Measurements from ENCODE around the gene LMO7.
"Not testable (repeated sequence)": the region's sequence is repeated elsewhere in the genome, so short reads cannot be mapped to it uniquely, and the experiment has no call there.

LMO7 gene

DNA sequence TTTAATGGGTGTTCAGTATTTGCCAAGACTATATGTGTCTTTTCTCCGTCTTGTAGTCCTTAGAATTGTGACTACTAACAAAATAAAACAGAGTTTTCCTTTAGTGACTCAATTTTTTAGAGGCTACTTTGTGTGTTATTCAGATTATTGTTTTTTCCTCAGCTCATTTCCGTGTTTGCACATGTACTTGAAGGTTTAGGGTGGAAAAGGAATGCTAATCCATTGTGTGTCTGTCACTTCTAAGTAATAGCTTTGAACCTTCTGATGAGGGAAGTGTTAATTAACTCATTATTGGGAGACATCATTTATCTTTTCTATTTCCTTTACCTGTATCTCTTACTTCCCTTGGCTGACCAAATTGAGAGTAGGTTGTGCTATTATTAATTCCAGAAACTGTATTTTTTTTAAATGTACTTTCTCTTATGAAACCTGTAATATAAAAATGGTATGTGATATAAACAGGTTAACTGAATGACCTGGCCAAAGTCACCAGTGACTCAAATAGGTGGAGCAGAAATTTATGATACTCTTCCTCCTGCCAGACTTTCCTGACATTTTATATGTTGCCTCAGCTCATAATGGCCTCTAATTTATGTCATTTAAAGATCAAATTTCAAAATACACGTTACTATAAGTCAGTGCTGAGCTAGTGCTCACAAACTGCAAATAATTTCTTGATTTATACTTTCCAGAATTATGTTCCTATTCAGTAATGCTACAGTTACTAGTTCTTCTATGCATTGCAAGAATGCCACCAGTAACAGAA, 88.8 kb downstream of the LMO7 start:
- no peaks in the 10 kb centered on the region for H3K36me3 ChIP-seq (ENCODE audit: control insufficient read depth, insufficient read depth, low read length)
- no peak overlapping the region for H3K9ac ChIP-seq (ENCODE audit: low read depth, low read length)
- no peaks in the 10 kb centered on the region for H3K27me3 ChIP-seq (ENCODE audit: control insufficient read depth, insufficient read depth, low read length)
- H3K4me1 ChIP-seq (ENCODE audit: control insufficient read depth, insufficient read depth, low read length) = no peaks in the 10 kb centered on the region
- H3K9me3 ChIP-seq (ENCODE audit: control insufficient read depth, insufficient read depth, low read length) = no peaks in the 10 kb centered on the region
- no peak overlapping the region for H3K4me3 ChIP-seq (ENCODE audit: low read depth, low read length)

- Histone ChIP-seq H3K4me3 (ENCODE audit: low read depth, low read length) (no peak overlapping the region), H3K9me3 (ENCODE audit: control insufficient read depth, insufficient read depth, low read length) (no peaks in the 10 kb centered on the region), H3K36me3 (ENCODE audit: control insufficient read depth, insufficient read depth, low read length) (no peaks in the 10 kb centered on the region), H3K9ac (ENCODE audit: low read depth, low read length) (no peak overlapping the region), H3K27me3 (ENCODE audit: control insufficient read depth, insufficient read depth, low read length) (no peaks in the 10 kb centered on the region), H3K4me1 (ENCODE audit: control insufficient read depth, insufficient read depth, low read length) (no peaks in the 10 kb centered on the region)
Observed at GRCh38 chr13:75725736-75726135, 89.6 kb downstream of the LMO7 start.

GRCh38 chr13:75726306-75726705, 90.2 kb downstream of the LMO7 start:
- Histone ChIP-seq H3K9me3 (ENCODE audit: control insufficient read depth, insufficient read depth, low read length) (no peaks in the 10 kb centered on the region), H3K4me1 (ENCODE audit: control insufficient read depth, insufficient read depth, low read length) (no peaks in the 10 kb centered on the region), H3K4me3 (ENCODE audit: low read depth, low read length) (no peak overlapping the region), H3K9ac (ENCODE audit: low read depth, low read length) (no peak overlapping the region), H3K27me3 (ENCODE audit: control insufficient read depth, insufficient read depth, low read length) (no peaks in the 10 kb centered on the region), H3K36me3 (ENCODE audit: control insufficient read depth, insufficient read depth, low read length) (no peaks in the 10 kb centered on the region)

DNA sequence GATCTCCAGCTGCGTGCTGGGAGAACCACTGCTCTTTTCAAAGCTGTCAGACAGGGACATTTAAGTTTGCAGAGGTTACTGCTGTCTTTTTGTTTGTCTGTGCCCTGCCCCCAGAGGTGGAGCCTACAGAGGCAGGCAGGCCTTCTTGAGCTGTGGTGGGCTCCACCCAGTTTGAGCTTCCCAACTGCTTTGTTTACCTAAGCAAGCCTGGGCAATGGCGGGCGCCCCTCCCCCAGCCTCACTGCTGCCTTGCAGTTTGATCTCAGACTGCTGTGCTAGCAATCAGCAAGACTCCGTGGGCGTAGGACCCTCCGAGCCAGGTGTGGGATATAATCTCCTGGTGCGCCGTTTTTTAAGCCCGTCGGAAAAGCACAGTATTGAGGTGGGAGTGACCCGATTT, 97.0 kb downstream of the LMO7 start:
- H3K4me1 ChIP-seq (ENCODE audit: control insufficient read depth, insufficient read depth, low read length) = not testable (repeated sequence)

DNA sequence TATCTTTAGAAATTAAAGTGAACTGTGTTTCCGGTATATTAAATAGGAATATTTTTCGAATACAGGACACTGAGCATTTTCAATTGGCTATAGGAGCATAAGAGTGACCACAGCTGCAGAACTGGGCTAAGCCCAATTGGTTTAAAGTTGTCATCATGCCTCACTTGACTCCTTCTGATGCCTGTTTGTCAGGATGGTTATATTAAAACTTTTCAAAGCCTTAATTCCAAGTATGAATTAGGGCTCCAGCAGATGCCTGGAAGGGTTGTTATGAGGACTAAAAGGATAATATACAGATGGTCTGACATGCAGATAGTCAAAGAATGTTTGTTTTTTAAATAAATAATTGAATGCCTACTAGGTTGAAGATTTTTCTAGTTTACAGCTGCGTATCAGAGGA, 100.0 kb downstream of the LMO7 start:
- no peaks in the 10 kb centered on the region for H3K27me3 ChIP-seq (ENCODE audit: control insufficient read depth, insufficient read depth, low read length)

More for the DNA sequence above, 97.0 kb downstream of the LMO7 start:
- H3K9me3 ChIP-seq (ENCODE audit: control insufficient read depth, insufficient read depth, low read length); H3K4me3 ChIP-seq (ENCODE audit: low read depth, low read length); H3K9ac ChIP-seq (ENCODE audit: low read depth, low read length); H3K27me3 ChIP-seq (ENCODE audit: control insufficient read depth, insufficient read depth, low read length); H3K36me3 ChIP-seq (ENCODE audit: control insufficient read depth, insufficient read depth, low read length): not testable (repeated sequence)

DNA sequence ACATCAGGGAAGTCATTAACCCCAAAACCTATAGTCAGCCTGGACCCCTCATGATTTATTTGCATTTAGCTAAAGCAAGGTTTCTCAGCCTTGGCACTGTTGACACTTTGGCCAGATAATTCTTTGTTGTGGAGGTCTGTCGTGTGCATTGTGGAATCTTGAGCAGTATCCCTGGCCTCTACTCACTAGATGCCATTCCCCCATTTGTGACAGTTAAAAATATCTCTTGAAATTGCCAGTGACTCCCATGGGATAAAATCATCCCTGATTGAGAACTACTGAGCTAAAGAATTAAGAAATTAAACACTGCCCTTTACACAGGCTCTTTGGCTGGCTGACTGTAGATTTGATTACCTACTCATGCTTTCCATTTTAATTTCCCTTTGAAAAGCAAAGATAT, 102.7 kb downstream of the LMO7 start:
- Histone ChIP-seq H3K4me1 (ENCODE audit: control insufficient read depth, insufficient read depth, low read length) (no peaks in the 10 kb centered on the region), H3K9ac (ENCODE audit: low read depth, low read length) (no peak overlapping the region), H3K9me3 (ENCODE audit: control insufficient read depth, insufficient read depth, low read length) (peaks cover 2% of the 10 kb centered on the region), H3K27me3 (ENCODE audit: control insufficient read depth, insufficient read depth, low read length) (no peaks in the 10 kb centered on the region), H3K36me3 (ENCODE audit: control insufficient read depth, insufficient read depth, low read length) (peaks cover under 1% of the 10 kb centered on the region), H3K4me3 (ENCODE audit: low read depth, low read length) (no peak overlapping the region)

More for the DNA sequence above, 100.0 kb downstream of the LMO7 start:
- Histone ChIP-seq H3K4me3 (ENCODE audit: low read depth, low read length) (no peak overlapping the region), H3K4me1 (ENCODE audit: control insufficient read depth, insufficient read depth, low read length) (no peaks in the 10 kb centered on the region), H3K9ac (ENCODE audit: low read depth, low read length) (no peak overlapping the region), H3K9me3 (ENCODE audit: control insufficient read depth, insufficient read depth, low read length) (peaks cover 8% of the 10 kb centered on the region), H3K36me3 (ENCODE audit: control insufficient read depth, insufficient read depth, low read length) (peaks cover 5% of the 10 kb centered on the region)

DNA sequence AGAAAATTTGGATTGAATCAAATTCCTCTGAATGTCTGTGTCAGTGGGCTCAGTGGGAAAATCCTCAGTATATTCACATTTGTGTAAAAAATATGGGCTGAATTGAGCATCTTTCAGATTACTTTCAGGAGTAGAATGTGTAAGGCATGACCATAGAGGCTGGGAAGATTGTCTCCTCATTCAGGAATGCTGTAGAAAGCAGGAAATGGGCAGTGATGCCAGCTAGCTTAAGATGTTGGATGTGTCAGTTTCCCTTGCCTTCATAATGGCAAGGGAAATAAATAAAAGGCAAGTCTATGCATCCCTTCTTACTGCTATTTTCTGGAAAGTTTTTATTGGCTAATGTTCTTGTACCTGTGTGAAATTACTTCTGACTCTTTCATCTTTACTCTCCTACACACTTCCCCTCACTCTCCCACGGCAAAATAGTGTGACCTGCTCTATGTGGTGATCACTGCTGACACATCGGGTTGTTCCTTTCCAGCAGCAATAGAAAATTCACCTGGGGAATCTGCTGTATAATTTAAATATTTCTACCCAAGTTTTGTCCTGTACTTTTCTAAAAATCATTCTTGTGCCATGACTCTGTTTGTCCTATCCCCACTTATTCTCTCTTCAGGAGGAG, 103.2 kb downstream of the LMO7 start:
- H3K4me3 ChIP-seq (ENCODE audit: low read depth, low read length) = no peak overlapping the region
- no peaks in the 10 kb centered on the region for H3K27me3 ChIP-seq (ENCODE audit: control insufficient read depth, insufficient read depth, low read length)
- no peaks in the 10 kb centered on the region for H3K9me3 ChIP-seq (ENCODE audit: control insufficient read depth, insufficient read depth, low read length)
- H3K36me3 ChIP-seq (ENCODE audit: control insufficient read depth, insufficient read depth, low read length) = no peaks in the 10 kb centered on the region
- H3K4me1 ChIP-seq (ENCODE audit: control insufficient read depth, insufficient read depth, low read length) = no peaks in the 10 kb centered on the region
- no peak overlapping the region for H3K9ac ChIP-seq (ENCODE audit: low read depth, low read length)

- H3K9ac ChIP-seq (ENCODE audit: low read depth, low read length) = no peak overlapping the region
- H3K9me3 ChIP-seq (ENCODE audit: control insufficient read depth, insufficient read depth, low read length) = no peaks in the 10 kb centered on the region
- H3K4me1 ChIP-seq (ENCODE audit: control insufficient read depth, insufficient read depth, low read length) = no peaks in the 10 kb centered on the region
- no peaks in the 10 kb centered on the region for H3K36me3 ChIP-seq (ENCODE audit: control insufficient read depth, insufficient read depth, low read length)
- H3K27me3 ChIP-seq (ENCODE audit: control insufficient read depth, insufficient read depth, low read length) = no peaks in the 10 kb centered on the region
- H3K4me3 ChIP-seq (ENCODE audit: low read depth, low read length) = no peak overlapping the region
Observed at GRCh38 chr13:75740031-75740430, 103.9 kb downstream of the LMO7 start.

GRCh38 chr13:75743072-75743471, 106.9 kb downstream of the LMO7 start:
- H3K9me3 ChIP-seq (ENCODE audit: control insufficient read depth, insufficient read depth, low read length); H3K4me3 ChIP-seq (ENCODE audit: low read depth, low read length); H3K9ac ChIP-seq (ENCODE audit: low read depth, low read length); H3K36me3 ChIP-seq (ENCODE audit: control insufficient read depth, insufficient read depth, low read length); H3K4me1 ChIP-seq (ENCODE audit: control insufficient read depth, insufficient read depth, low read length); H3K27me3 ChIP-seq (ENCODE audit: control insufficient read depth, insufficient read depth, low read length): not testable (repeated sequence)

DNA sequence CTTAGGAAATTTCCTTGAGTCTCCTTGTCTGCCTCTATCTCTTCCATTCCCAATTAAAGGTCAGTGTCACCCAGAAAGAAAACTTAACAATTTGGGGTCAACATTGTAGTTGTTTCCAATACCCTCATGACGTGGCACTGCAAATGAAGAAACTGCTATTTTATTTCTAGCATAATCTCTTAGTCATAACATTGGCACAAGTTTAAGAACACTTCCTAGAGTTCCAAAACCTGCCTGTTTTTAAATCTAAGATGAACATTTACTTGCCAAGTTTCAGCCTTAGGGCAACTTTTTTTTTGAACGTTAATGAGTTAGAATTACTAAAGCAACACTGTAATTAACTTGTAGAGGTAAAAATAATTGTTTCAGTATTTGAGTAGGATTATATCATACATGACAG, 108.0 kb downstream of the LMO7 start:
- no peak overlapping the region for H3K4me3 ChIP-seq (ENCODE audit: low read depth, low read length)
- H3K9ac ChIP-seq (ENCODE audit: low read depth, low read length) = no peak overlapping the region
- H3K4me1 ChIP-seq (ENCODE audit: control insufficient read depth, insufficient read depth, low read length) = no peaks in the 10 kb centered on the region
- H3K27me3 ChIP-seq (ENCODE audit: control insufficient read depth, insufficient read depth, low read length) = no peaks in the 10 kb centered on the region
- H3K36me3 ChIP-seq (ENCODE audit: control insufficient read depth, insufficient read depth, low read length) = no peaks in the 10 kb centered on the region
- H3K9me3 ChIP-seq (ENCODE audit: control insufficient read depth, insufficient read depth, low read length) = no peaks in the 10 kb centered on the region

GRCh38 chr13:75745387-75745786, 109.3 kb downstream of the LMO7 start:
- H3K27me3 ChIP-seq (ENCODE audit: control insufficient read depth, insufficient read depth, low read length) = no peaks in the 10 kb centered on the region
- H3K4me3 ChIP-seq (ENCODE audit: low read depth, low read length) = no peak overlapping the region
- no peak overlapping the region for H3K9ac ChIP-seq (ENCODE audit: low read depth, low read length)
- H3K4me1 ChIP-seq (ENCODE audit: control insufficient read depth, insufficient read depth, low read length) = peaks cover 4% of the 10 kb centered on the region
- H3K36me3 ChIP-seq (ENCODE audit: control insufficient read depth, insufficient read depth, low read length) = no peaks in the 10 kb centered on the region
- no peaks in the 10 kb centered on the region for H3K9me3 ChIP-seq (ENCODE audit: control insufficient read depth, insufficient read depth, low read length)

- Histone ChIP-seq H3K9ac (ENCODE audit: low read depth, low read length) (no peak overlapping the region), H3K4me3 (ENCODE audit: low read depth, low read length) (no peak overlapping the region), H3K36me3 (ENCODE audit: control insufficient read depth, insufficient read depth, low read length) (no peaks in the 10 kb centered on the region), H3K9me3 (ENCODE audit: control insufficient read depth, insufficient read depth, low read length) (no peaks in the 10 kb centered on the region), H3K27me3 (ENCODE audit: control insufficient read depth, insufficient read depth, low read length) (no peaks in the 10 kb centered on the region), H3K4me1 (ENCODE audit: control insufficient read depth, insufficient read depth, low read length) (peaks cover 4% of the 10 kb centered on the region)
Observed at GRCh38 chr13:75748874-75749273, 112.7 kb downstream of the LMO7 start.

All from iPS-15b (cell line).